HT-29 (cell line): ENCODE data around the gene RGS14. TPM values are rescaled to one million over a fixed set of nuclear protein-coding genes. Genes with fewer than 3 reads are reported as not detected.
"Not testable (repeated sequence)": the region's sequence is repeated elsewhere in the genome, so short reads cannot be mapped to it uniquely, and the experiment has no call there.

Source experiments
- DNase-seq: peaks from one replicate; pipeline ENCODE4 v3.0.0-alpha.2; 2015; ENCODE audit warnings: low spot score
- total RNA-seq: library from RNA; depleted of rRNA; stranded (reverse); fragments of >200 nt; shearing (Covaris generic); gene quantifications from 2 replicates; pipeline ENCODE4 v1.2.3, GENCODE V29; 2014

The RGS14 gene
- total RNA-seq, 1 experiment from 2014 or later, result 48.9 TPM

DNA sequence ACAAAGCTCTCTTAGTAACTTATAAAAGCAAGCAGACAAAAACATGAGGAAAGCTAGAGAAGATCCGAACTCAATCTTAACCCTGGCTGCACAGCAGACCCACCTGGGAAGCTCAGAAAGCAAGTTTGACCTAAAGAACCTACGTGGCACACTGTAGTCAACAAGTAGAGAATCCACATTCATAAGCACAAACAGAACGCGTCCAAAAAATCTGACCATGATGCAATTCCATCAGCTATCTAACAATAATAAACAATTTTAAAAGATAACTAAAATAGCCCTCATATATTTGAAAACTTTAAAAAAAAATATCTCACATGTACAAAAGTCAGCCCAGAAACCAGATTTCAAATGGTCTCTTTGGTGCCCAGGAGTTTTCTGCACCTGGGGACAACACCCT, 10.9 kb upstream of the RGS14 start:
- DNase-seq, result no peak

DNA sequence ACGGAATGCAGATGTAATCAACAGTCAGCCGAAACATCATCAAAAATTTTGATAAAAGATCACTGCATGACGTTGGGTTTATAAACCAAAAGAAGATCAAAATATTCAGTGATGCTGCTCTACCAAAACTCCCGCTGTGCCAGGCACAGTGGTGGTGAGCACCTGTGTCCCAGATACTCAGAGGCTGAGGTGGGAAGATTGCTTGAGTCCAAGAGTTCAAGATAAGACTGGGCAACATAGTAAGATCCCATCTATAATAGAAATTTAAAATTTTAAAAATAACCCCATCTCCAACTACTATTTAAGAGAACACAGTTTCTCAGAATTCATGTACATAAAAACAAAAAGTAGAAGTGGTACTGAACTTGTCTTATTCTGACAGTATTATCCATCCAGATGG, 10.0 kb upstream of the RGS14 start:
- no peak for DNase-seq

DNA sequence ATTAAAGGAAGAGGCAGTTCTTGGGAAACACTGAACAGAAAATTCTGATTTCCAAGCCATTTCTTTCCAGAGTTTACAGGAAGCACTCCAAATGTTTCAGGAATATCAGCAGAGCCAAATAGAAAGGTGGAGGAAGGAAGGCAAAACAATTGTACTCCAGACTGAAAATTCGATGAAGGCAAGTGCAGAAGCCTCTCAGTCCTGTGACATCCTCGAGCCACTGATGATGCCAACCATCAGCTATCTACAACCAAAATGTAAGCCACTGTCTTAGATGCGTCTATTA, 8.4 kb upstream of the RGS14 start:
- no peak for DNase-seq

DNA sequence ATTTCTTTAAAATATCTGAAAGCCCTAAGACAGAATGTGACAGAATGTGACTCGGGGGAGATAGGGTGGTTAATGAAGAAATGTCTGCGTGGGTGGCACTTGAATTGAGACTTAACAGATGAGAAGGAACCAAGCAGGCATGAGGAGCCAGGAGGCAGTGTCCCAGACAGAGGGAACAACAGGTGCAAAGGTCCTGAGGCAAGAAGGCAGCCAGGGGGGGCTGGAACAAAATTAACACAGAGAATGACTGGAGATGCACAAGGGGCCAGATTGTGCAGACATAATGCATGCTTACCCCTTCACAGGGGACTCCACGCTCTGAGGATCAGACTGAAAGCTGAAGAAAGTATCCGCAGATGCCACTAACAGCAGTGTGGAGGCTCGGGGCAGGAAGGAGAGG, 8.0 kb upstream of the RGS14 start:
- no peak for DNase-seq

DNA sequence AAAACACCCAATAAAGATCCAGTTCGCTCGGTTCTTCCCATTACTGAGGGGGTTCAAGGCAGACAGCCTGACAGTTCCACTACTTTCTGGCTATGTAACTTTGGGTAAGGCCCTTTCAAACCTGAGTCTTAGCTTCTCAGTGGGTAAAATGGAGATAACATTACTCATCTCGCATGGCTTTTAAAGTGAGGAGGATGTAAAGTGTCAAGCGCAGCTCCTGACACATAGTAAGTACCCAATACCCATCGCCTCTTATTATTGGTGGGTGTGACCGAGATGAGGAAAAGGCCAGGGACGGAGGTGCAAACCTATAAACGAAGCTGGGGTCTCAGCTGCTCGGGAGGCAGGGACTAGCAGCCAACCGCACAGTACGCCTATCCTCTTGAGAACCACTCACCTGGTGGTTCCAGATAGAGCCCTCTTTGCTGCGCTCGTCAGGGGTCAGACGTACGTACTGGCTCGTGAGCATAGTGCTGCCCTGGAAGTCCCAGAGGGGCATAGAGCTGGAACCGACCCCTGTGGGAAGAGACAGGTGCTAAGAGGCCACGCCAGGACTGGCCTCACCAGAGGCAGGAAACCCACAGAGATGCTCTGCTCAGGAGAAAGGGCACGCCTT, 6.8 kb upstream of the RGS14 start:
- no peak for DNase-seq

DNA sequence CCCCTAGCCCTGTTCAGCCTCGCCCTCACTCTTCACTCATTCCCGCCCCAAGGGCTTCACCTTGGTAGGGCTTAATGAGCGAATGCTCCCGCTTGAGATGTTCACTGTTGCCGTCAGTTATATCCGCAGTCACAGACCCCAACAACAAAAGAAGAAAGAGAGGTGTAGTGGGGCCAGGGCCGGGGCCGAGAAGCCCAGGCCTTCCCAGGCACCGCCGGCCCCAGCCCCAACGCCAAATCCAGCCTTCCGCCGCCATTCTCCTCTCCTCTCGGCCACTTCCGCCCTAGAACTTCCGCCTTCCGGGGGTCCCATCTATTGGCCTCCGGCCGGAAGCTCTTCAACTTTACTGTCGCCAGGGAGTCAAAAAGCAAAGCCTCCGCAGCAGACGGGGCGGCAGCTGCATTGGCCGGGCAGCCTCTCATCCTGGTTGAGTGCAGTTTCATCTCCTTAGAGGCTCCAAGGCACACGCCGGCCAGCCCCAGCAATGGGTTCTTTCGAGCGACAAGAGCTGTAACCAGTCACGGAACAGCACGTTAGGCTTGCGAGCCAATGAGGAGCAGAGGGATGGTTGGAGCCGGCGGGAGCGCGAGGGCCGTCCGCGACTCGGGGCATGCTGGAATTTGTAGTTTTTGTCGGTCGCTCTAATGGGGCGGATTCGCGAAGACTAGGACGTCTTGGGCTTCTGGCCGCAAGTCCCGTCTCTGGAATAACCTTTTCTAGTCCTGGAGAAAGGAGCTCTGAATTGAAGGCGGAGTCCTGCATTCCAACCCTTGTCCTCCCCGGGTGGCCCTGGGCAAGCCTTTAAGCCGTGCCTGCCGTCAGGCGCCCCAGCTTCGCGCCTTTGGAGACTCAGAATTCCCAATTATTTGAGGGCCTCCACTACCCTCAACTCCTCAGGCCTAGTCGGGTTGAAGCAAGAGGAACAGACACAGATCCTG, 6.1 kb upstream of the RGS14 start, which contains the start of gene LMAN2:
TSS of gene LMAN2 (minus strand) at position 277 of the 938 bp plus-strand sequence. CDS start at position 256, 21 bp downstream.
- peak; percentile 93 for DNase-seq

DNA sequence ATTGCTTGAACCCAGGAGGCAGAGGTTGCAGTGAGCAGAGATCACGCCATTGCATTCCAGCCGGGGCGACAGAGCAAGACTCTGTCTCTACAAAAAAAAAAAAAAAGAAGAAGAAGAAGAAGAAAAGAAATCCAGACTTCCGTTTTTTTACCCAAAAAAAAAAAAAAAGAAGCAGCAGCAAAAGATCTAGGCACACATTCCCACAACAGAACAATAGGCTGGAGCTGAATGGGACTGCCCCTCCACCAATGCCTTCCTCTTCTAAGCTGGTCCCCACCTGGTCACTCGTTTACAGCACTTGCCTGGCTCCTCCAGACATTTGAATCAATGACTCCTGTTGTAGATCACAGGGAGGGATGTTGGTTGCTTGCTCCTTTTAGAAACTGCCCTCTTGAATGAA, 4.6 kb upstream of the RGS14 start:
- DNase-seq, result no peak

DNA sequence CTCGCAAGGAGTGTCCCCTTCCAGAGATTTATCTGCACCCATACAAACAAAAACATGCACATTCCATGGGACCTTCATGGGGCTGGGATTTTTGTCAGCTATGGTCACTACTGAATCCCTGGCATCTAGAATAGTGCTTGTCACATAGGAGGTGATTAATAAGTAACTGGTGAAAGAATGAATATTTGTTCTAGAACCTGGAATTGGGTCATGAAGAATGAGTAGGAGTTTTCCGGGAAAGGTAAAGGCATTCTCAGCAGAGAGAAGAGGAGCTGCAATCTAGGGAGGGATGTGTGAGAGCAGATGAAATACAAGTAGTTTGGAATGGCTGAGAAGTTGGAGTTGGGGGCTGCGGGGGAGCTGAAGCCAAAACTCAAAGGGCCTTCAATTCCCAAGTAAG, 3.5 kb upstream of the RGS14 start:
- DNase-seq, result no peak

DNA sequence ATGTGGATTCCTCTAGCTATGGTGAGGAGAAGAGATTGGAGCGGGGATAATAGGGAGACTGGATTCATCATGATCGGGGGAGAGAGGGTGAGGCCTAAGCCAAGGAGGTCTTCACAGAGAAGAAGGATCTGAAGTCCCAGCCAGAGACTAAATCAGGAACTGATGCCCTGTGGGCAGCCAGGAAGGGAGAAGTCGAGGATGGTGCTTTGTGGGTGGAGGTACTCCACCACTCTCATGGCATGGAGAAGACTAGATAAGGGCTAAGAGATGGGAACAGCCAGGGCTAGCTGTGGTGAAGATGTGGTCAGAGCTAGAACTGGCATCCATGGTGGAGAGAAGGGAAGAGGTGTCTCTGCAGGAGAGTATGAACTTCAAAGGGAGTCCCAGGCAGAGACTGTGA, 3.0 kb upstream of the RGS14 start:
- no peak for DNase-seq

DNA sequence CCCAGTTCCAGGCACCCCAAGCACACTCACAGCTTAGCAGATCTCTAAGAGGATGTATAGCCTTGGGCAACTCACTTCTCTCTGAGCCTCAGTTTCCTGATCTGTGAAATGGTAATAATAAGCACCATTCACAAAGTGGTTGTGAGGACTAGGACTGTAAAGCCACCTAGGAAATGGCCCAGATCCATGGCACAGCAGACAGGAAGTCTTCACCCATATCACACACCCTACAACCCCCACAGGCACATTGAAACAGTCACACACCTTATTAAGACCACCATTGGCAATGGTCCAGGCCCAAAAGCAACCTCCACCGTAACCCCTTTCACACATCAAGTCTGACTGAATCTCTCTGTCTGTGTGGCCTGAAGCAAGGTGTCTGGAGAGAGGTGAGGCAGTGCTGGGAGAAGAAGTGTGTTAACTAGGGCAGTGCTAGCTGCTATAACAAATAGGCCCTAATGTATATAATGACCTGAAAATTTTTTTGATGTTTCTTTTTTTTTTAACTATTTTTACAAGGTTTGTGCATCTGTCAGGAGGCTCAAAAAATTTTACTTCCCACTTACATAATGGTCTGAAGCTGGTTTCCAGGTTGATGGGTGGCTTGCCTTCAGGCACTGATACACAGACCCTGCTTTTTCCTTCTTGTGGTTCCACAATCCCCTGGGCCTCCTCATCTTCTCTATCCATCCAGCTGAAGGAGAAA, 2.4 kb upstream of the RGS14 start:
- DNase-seq, result no peak

DNA sequence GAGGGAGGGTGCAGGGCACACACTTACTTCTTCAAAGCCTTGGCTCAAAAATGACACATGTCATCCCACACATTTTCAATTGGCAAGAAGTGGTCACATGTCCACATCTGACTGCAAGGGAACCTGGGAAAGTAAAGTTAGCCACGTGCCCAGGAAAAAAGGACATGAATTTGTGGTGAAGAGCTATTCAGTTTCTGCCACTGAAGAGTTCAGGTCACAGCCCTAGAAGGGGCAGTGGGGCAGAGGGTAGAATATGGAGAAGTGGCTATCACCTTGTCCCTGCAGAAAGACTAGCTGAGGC, 1.9 kb upstream of the RGS14 start:
- DNase-seq, result no peak

DNA sequence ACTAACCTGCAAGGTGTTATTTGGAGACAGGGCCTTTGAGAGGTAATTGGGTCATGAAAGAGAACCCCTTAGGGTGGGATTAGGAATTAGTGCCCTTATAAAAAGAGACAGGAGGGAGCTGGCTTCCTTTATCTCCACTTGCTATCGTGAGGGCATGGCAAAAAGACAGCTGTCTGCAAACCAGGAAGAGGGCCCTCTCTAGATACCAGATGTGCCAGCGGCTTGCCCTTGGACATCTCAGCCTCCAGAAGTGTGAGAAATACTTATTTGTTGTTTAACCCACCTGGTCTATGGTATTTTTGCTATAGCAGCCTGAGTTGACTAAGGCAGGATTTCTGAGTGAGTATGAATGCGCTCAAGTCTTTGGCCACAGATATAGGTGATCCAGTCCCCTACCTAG, 978 bp upstream of the RGS14 start:
- DNase-seq, result no peak

DNA sequence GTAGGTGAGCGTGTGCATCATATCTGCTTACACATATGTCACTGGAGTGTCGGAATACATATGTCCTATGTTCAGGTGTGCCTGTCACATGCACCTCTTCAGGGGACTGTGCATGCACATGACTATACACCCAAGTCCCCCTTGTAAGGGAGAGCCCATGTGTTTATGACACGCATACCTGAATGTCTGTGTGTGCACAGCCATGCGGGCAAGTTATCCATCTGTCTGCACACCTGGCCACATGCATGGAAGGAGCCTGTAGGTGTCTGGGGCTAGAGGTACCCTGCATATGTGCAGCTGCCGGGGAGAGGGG, 622 bp upstream of the RGS14 start:
- DNase-seq, result no peak

DNA sequence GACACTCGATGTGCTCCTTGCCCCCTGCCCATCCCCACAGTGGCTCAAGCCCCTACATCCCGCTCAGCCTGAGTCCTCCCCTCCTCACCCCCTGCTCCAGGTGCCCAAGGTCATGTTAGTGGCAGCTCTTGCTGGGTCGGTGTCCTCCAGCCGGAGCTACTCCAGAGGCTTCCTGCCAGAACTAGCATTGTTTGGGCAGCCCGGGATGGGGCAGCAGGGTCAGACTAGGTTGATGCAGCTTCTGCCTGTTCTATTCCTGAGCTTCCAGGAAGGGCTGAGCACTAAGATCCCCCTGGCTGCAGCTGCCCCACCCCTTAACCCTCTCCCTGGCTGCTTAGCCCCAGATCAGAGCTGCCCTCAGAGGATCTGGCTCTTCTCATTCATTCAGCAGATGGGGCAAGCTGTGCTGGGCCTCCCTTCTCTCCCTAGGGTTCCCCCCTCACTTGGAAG, 671 bp downstream of the RGS14 start:
- no peak for DNase-seq

DNA sequence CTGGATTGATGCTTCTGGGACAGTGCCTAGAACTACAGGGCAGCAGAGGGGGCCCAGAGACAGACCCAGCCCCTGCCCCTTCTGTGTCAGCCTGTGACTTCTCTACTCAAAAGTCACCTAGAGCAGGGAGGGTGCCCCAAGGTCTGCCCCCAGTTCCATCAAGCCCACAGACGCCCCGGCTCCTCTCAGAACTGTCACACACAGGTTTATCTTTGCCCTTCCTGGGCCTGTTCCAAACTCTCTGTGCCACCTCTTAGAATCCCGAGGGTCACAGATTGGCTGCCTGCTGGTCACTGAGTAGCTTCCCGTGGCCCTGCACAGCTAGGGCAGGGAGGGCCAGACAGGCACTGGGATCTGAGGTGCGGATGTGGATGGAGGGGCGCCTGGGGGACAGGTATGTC, 1.7 kb downstream of the RGS14 start:
- DNase-seq, result no peak

DNA sequence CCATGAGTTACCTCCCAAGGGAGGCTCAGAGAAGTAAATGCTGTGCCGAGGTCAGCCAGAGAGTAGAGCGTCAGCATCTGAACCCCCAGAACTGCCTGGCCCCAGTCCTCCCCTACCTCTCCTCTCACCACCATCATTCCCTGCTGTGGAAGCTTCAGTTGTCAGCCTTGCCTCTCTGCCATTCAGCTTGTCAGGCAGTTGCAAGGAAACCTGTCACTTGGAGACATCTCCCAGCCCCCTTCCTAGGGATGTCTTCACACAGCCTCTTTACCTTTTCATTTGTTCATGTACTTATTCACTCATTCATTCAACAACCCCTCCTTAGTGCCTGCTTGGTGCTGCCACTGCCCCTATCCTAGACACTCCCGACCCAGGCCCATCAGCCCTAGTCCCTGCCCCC, 2.1 kb downstream of the RGS14 start:
- DNase-seq, result no peak

DNA sequence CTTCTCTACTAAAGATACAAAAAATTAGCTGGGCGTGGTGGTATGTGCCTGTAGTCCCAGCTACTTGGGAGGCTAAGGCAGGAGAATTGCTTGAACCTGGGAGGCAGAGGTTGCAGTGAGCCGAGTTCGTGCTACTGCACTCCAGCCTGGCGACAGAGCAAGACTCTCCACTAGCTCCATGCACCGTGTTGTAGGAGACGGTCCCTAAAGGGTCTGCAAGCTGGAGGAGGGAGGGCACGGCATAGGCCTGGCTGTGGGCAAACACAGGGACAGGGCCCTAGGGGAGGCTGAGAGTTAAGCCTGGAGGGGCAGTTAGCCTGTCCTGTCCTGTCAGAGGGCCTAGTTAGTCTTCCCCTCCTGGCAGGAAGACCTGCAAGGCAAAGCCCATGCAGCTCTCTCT, 3.0 kb downstream of the RGS14 start:
- not testable (repeated sequence) for DNase-seq

DNA sequence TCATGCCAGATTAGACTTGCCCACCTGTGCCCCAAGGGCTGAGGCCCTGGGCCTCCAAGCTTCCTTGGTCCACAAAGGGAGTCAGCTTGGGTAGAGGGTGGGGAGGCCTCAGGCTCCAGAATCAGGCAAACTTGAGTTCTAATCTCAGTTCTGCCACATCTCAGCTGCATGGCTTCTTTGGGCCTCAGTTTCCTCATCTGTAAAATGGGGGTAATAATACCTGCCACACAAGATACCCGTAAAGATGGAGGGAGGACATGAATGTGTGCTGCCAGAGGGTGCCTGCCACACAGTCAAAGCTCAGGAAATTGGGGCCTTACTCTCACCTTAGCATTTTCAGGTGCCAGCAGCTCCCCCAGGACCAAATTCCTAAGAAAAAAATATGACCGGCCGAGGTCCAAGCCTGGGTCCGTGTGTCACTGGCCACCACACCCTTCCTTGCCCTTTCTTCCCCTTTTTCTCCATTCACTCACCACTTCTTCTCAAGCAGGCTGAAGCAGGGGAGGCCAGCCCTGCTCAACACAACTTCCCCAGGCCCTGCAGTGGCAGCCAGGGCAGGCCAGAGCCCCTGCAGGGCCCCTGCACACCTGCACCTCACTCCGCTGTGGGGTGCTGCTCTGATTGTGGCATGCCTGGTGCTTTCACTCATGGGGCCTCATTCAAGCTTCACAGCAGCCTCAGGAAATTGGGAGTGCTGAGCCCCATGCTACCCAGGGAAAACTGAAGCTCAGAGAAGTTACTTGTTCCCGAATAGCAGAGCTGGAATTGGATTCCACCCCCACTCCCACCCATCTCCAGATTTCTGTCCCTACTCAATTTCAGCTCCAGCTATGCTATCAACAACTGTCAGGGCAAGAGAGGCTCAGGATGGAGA, 3.9 kb downstream of the RGS14 start:
- no peak for DNase-seq

DNA sequence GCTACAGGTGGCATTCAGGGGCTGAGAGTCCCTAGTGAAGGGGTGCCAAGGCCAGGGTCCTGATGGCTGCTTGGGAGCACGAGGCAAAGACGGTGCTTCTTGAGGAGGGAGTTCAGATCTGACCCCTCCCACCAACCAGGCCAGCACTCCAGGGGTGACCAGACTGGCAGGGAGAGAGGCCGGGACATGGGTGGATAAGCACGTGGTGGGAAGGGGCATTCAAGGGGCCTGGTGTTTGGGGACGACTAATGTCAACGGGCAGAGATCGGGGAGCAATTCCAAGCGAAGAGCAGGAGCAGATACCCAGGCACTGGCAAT, 4.5 kb downstream of the RGS14 start:
- no peak for DNase-seq

DNA sequence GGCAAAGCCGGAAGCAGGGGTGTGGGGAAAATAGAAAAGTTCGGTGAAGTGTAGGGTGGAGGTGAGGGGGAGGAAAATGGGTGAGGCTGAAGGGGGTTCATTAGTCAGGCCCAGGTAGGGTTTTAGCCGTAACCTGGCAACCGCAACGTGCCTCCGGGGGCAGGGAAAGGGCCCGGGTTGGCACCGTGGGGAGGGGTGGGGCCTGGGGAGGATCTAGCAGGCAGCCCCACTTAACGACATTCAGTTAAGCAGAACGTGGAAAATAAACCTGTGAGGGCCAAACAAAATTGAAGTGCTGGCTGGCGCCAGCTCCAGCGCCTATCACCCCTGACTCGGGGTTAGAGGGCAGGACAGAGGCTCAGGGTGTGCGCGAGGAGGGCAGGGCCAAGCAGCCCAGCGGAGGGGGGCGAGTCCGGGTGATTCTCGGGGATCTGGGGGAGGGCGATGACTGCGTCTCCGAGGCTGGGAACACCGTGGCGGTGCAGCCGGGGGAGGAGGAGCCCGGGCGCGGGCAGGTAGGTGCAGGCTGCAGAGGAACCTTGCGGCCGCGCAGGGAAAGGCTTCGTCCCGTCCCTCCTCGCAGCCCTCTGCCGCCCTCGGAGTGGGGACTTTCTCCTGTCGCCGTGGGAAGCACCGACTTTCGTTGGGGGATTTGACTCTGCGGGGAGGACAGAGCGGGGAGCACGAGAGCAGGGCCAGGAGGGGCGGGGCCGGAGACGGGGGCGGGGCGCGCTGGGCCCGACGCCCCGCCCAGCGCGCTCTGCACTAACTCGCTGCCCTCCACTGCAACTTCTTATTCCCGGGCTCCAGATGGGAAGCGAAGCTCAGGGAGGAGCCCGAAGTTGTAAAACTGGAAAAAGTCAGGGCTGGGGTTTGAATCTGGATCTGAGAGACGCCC, 5.1 kb downstream of the RGS14 start:
- peak; percentile 79 for DNase-seq

DNA sequence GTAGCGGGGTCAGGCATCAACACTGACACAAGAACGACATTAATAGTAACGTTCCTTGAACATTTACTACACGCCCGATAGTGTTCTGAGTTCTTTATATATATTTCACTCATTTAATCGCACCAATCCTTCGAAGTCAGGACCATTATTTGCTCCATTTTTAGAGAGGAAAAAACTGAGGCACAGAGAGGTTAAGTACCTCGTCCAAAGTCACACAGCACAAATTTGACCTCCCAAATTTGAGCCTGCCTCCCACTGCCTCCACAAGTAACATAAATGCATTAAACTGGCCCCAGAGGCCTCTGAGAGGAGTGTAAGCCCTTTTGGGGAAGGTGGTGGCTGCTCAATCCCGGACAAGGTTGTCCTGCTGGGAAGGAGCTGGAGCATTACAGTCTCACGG, 5.8 kb downstream of the RGS14 start:
- no peak for DNase-seq
